ENCODE data around the gene ETNPPL. TPM values are rescaled to one million over a fixed set of nuclear protein-coding genes. Genes with fewer than 3 reads are reported as not detected.

Gene ETNPPL
- total and polyA plus RNA-seq, 2 of the 4 experiments (the other 2 are of a cell fraction): not detected

DNA sequence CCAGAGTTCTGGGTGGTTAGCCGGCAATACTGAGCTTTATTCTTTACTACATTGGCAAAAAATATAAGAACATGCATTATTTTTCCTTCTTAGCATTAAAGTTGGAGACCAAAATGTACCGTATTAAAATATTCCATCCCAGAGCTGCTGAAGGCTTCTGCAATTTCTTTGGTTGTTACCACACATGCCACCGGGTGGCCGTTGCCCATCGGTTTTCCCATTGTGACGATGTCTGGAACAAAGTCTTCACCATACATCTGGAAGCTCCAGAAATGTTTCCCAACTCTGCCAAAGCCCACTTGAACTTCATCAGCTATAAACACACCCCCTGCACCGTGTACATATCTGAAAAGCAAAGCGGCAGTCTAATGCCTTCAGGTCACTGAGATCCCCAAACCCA is 13.7 kb downstream of the ETNPPL start:
- TF ChIP-seq BHLHE40 (IDR thresholded peaks at IDR 0.05; ENCODE audit: low read depth, low read length) (no peak), RCOR1 (IDR thresholded peaks at IDR 0.05; ENCODE audit: insufficient replicate concordance, low read length) (no peak), RFX5 (IDR thresholded peaks at IDR 0.05; ENCODE audit: low read depth, low read length) (no peak)
- TF ChIP-seq, protein P1, sequence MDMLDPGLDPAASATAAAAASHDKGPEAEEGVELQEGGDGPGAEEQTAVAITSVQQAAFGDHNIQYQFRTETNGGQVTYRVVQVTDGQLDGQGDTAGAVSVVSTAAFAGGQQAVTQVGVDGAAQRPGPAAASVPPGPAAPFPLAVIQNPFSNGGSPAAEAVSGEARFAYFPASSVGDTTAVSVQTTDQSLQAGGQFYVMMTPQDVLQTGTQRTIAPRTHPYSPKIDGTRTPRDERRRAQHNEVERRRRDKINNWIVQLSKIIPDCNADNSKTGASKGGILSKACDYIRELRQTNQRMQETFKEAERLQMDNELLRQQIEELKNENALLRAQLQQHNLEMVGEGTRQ (IDR thresholded peaks at IDR 0.05; ENCODE audit: low read depth, low read length): no peak
- ChIA-PET CTCF (interaction anchor here (0.6 to 0.7 kb wide), 3 partner anchors 14 to 30 kb away, joined by 3 to 5 read pairs (median 3); partner anchors contain the start of gene ETNPPL), POLR2A (ENCODE audit: unreplicated experiment) (no interaction called here)
- intact Hi-C loops (cut with micrococcal nuclease) (no loop called here), in situ Hi-C loops (cut with MboI; ENCODE audit: low sequenced_read_pairs) (no loop called here), dilution Hi-C loops (cut with HindIII; ENCODE audit: low sequenced_read_pairs, unreplicated experiment) (no loop called here)
- Histone ChIP-seq H3K14ac (replicated peaks; ENCODE audit: low read depth, low read length) (no peak overlapping the region), H4K5ac (ENCODE audit: low read depth, low read length) (no peak overlapping the region), H2BK5ac (ENCODE audit: low read depth, low read length, poor library complexity, severe bottlenecking) (no peak overlapping the region), H3K36me3 (ENCODE audit: control insufficient read depth, insufficient read depth, low read length) (no peaks in the 10 kb centered on the region), H2BK20ac (ENCODE audit: low read depth, low read length) (no peak overlapping the region), H3K56ac (ENCODE audit: extremely low read depth, insufficient read depth, low read length) (no peak overlapping the region), H3K27ac (ENCODE audit: insufficient read depth, low read length) (no peak overlapping the region), H2BK120ac (ENCODE audit: low read depth, low read length) (no peak overlapping the region), H4K8ac (ENCODE audit: low read depth in 2 of 2, low read length in 2 of 2) (no peak overlapping the region), H3K9me3 (ENCODE audit: control insufficient read depth, insufficient read depth, low read length) (no peaks in the 10 kb centered on the region), H3K23ac (ENCODE audit: low read depth, low read length) (no peak overlapping the region), H3K27me3 (ENCODE audit: control insufficient read depth, insufficient read depth, low read length) (no peaks in the 10 kb centered on the region), H3K4me3 (ENCODE audit: insufficient read depth, low read depth, low read length) (no peak overlapping the region), H2AK9ac (replicated peaks; ENCODE audit: low read depth, low read length, poor library complexity) (no peak overlapping the region), H3K79me1 (ENCODE audit: low read depth in 1 of 2, low read length in 2 of 2) (no peaks in the 10 kb centered on the region), H2AFZ (replicated peaks; ENCODE audit: low read length, poor library complexity) (no peak overlapping the region), H3K9ac (ENCODE audit: low read depth, low read length) (no peak overlapping the region), H4K20me1 (ENCODE audit: insufficient read depth, low read length) (no peaks in the 10 kb centered on the region), H3K4me2 (ENCODE audit: low read depth, low read length) (no peak overlapping the region), H2AK5ac (ENCODE audit: low read depth, low read length) (no peak overlapping the region), H3K4ac (ENCODE audit: low read depth, low read length) (no peak overlapping the region), H3K9me1 (ENCODE audit: insufficient read depth, low read length) (no peaks in the 10 kb centered on the region), H3K18ac (ENCODE audit: low read depth, low read length) (no peak overlapping the region), H2BK15ac (ENCODE audit: low read depth, low read length) (no peak overlapping the region), H4K91ac (ENCODE audit: insufficient read depth, low read depth, low read length) (no peak overlapping the region), H3K4me1 (ENCODE audit: control insufficient read depth, insufficient read depth, low read length) (no peaks in the 10 kb centered on the region)
- no TSS peak for BruUV-seq (replicated peaks)
- DNase-seq (no peak), ATAC-seq (ENCODE audit: low read depth) (no peak)
- WGBS, 2 experiments (ENCODE audit: extremely low coverage in 2 of 2, insufficient read length in 1 of 2): 77% methylated on average over 4 of the region's 8 CpGs; no CpG with 5 or more reads in 1 of the 2 experiments
